Ovary (tissue), 9 donors: Measurements from ENCODE around the gene SCYL1. TPM values are rescaled to one million over a fixed set of nuclear protein-coding genes. Genes with fewer than 3 reads are reported as not detected.

Experiments
- DNase-seq, 5 donors: peaks; one replicate each; pipeline ENCODE4 v3.0.0-alpha.2; 2019 to 2020
- H3K27ac ChIP-seq, 2 donors: fragments of 200-600 bp; one replicate each; pipeline versions ENCODE4 v1.5.1 to v1.8.0; 2019 to 2022
- H3K27me3 ChIP-seq: fragments of 200-600 bp; one replicate; pipeline ENCODE4 v1.8.0; 2022
- H3K36me3 ChIP-seq: fragments of 200-600 bp; sonication (generic); one replicate; pipeline ENCODE4 v1.5.1; 2019
- H3K4me1 ChIP-seq: one replicate; pipeline ENCODE4 v1.8.1; 2013; ENCODE audit warnings: mild to moderate bottlenecking, moderate library complexity; ENCODE audit not compliant: insufficient read depth
- H3K4me3 ChIP-seq: fragments of 200-600 bp; sonication (generic); one replicate; pipeline ENCODE4 v1.5.1; 2017
- H3K9me3 ChIP-seq, 2 donors: fragments of 200-600 bp in 1 of 2; sonication (generic) in 1 of 2; one replicate each; pipeline versions ENCODE4 v1.5.1 to v1.8.1; 2013 to 2019; ENCODE audit warnings: mild to moderate bottlenecking in 1 of 2, moderate library complexity in 1 of 2
- CTCF ChIP-seq, 3 donors: fragments of 450-650 bp in 2 of 3; fragments of 200-600 bp in 1 of 3; IDR thresholded peaks; one replicate each; pipeline versions ENCODE4 v1.5.1 to v1.8.0; 2016 to 2022; ENCODE audit warnings: antibody characterized with exemption in 3 of 3, mild to moderate bottlenecking in 1 of 3
- EP300 ChIP-seq: sonication (generic); formaldehyde crosslinking; IDR thresholded peaks from one replicate; pipeline ENCODE4 v1.6.1; 2017; ENCODE audit warnings: antibody characterized with exemption
- POLR2A ChIP-seq: fragments of 450-650 bp; IDR thresholded peaks from one replicate; pipeline ENCODE4 v1.6.1; 2017; ENCODE audit warnings: antibody characterized with exemption, mild to moderate bottlenecking, moderate library complexity
- WGBS, 3 donors: extraction: QIAGEN DNeasy Blood & Tissue Kit in 1 of 3; methylation state at CpG; one replicate each; pipeline versions ENCODE4 v1.1.5 to v1.1.7; 2013 to 2017; 5-methylcytosine and 5-hydroxymethylcytosine counted together
- intact Hi-C, 4 donors: fragments of 100-400 bp; cut with DNase I; formaldehyde crosslinking; loops; one replicate each; pipeline versions ENCODE4 v1.11.0 to v1.15.1; 2022 to 2023
- polyA plus RNA-seq, 2 donors: library from polyadenylated mRNA; stranded (reverse); fragments of 200-250 nt in 1 of 2; fragments of 350-450 nt in 1 of 2; fragmentation: Illumina TruSeq in 1 of 2; extraction: RNeasy Lipid Tissue Mini Kit (QIAGEN cat#74804) in 1 of 2; gene quantifications; one replicate each; pipeline ENCODE4 v1.2.3, GENCODE V29; 2013 to 2014
- total RNA-seq, 7 donors: library from RNA; depleted of rRNA in 2 of 7; stranded (reverse); fragments of >200 nt in 2 of 7; fragmentation: NEBNext Ultra II Directional in 3 of 7; extraction: Animal tissue kit (Norgen Biotek cat#: 25700) in 3 of 7; gene quantifications; one replicate each; pipeline versions ENCODE4 v1.1.0 to v1.2.4, GENCODE V29; 2016 to 2023
- donor health status: DM: no; HTN: no; CAD: no; lungs with moderate emphysema.
- donor health status: DM: no; HTN: no; CAD: no.
- donor health status: Bipolar disorder and iron deficiency.
- donor health status: DM: yes; HTN: yes; CAD: no.
- donor health status: DM: no; HTN: no; CAD: no.
- donor health status: DM: yes; HTN: yes; CAD: no.

Gene SCYL1
- total and polyA plus RNA-seq, 9 donors = 11.7 to 118 (median 86.6) TPM

DNA sequence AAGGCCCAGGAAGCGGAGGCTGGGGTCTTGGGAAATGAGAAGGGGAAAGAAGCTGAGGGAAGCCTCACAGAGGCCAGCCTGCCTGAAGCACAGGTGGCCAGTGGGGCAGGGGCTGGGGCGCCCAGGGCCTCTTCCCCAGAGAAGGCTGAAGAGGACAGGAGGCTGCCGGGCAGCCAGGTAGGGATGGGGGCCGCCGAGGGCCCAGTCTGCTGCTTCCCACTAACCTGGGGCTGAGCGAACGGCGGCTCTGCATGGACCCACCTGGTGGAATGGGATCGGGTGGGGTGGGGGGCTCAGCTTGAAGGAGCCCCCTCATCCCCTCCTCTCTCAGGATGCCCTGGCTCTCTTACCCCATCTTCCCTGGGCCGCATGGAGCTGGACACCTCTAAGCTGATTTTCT is 58.7 kb downstream of the SCYL1 start:
- intact Hi-C loops = no loop called here
- Histone ChIP-seq H3K27ac (no peak overlapping the region), H3K36me3 (no peaks in the 10 kb centered on the region), H3K4me3 (no peak overlapping the region), H3K9me3 (no peaks in the 10 kb centered on the region), H3K4me1 (no peaks in the 10 kb centered on the region), H3K27me3 (no peaks in the 10 kb centered on the region)
- no peak for DNase-seq
- 90 to 94% (median 92%) methylated on average over 10 of the region's 10 CpGs for WGBS, 3 donors
- TF ChIP-seq EP300 (no peak), CTCF (IDR thresholded peaks at IDR 0.05) (no peak), POLR2A (no peak)

DNA sequence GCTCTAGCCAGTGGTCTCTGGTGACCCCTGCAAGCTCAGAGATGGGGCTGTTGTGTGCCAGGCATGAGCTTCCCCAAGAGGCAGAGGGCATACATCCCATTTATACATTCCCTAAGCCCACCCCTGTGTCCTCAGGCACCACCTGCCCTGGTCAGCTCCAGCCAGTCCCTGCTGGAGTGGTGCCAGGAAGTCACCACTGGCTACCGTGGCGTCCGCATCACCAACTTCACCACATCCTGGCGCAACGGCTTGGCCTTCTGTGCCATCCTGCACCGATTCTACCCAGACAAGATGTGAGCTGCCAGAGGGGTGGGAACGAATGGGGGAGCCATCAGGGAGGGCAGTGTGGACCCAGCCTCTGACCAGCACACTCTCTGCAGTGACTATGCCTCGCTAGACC is 59.2 kb downstream of the SCYL1 start:
- TF ChIP-seq POLR2A = no peak
- no peak for TF ChIP-seq CTCF (IDR thresholded peaks at IDR 0.05)
- TF ChIP-seq EP300 = no peak
- DNase-seq = peak in 1 of 5 donors; percentile 33
- Histone ChIP-seq H3K36me3 (no peaks in the 10 kb centered on the region), H3K4me3 (no peak overlapping the region), H3K9me3 (no peaks in the 10 kb centered on the region), H3K27me3 (no peaks in the 10 kb centered on the region), H3K4me1 (no peaks in the 10 kb centered on the region), H3K27ac (no peak overlapping the region)
- intact Hi-C loops = no loop called here
- WGBS, 3 donors = 85 to 92% (median 85%) methylated on average over 8 of the region's 8 CpGs

DNA sequence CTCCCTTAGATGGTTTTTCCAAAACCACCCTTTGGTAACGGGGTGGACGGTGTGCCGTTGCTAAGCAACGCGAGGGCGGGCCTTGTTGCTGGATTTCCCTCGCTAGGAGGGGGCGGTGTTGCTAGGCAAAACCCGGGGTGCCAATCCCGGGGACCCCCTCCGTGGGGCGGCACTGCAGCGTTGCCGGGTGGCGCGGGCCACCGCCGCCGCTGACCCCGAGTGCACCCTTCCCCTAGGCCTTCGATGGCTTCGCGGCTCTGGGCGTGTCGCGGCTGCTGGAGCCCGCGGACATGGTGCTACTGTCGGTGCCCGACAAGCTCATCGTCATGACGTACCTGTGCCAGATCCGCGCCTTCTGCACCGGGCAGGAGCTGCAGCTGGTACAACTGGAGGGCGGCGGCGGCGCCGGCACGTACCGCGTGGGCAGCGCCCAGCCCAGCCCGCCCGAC is 59.9 kb downstream of the SCYL1 start:
- intact Hi-C loops = no loop called here
- H3K27ac ChIP-seq = no peak overlapping the region

DNA sequence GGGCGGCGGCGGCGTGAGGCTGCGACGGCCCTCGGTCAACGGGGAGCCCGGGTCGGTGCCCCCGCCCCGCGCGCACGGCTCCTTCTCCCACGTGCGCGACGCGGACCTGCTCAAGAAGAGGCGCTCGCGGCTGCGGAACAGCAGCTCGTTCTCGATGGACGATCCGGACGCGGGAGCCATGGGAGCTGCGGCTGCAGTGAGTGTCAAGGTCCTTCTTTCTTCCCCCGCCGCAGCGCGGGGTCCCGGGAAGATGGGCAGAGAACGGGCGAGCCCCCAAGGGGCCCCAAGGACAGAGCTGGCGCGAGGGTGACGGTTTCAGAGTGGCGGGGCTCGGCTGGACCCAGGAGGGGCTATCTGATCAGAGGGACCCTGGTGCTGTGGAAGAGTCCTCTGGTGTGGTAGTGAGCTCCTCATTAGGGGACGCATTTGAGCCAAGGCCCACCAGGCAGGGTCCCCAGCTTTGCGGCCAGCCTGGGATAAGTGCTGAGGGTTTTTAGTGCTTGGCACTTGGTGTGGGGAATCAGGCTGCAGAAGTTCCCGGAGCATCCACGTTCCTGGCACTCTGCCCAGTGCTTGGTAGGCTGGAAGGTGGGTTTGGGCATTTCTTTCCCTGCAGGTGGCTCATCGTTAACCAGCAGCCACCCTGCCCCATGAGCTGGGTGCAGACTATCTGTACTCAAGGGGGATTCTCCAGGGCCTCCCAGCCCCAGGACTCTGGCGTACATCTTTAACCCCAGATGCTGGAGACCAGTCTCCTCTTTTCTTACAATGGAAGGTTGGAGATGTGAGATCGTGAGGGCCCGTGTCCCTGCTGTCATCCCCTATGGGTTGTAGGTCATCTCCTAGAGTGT is 60.7 kb downstream of the SCYL1 start:
- TF ChIP-seq CTCF (IDR thresholded peaks at IDR 0.05) (no peak), EP300 (no peak), POLR2A (no peak)

More for the DNA sequence above, 59.9 kb downstream of the SCYL1 start:
- WGBS, 3 donors = 56 to 76% (median 59%) methylated on average over 43 to 46 of the region's 46 CpGs
- Histone ChIP-seq H3K4me3 (no peak overlapping the region), H3K27me3 (no peaks in the 10 kb centered on the region), H3K36me3 (no peaks in the 10 kb centered on the region), H3K9me3 (no peaks in the 10 kb centered on the region), H3K4me1 (no peaks in the 10 kb centered on the region)
- DNase-seq = peak in 1 of 5 donors; percentile 33
- TF ChIP-seq POLR2A (no peak), EP300 (no peak), CTCF (IDR thresholded peaks at IDR 0.05) (no peak)

More for the DNA sequence above, 60.7 kb downstream of the SCYL1 start:
- Histone ChIP-seq H3K36me3 (no peaks in the 10 kb centered on the region), H3K4me1 (no peaks in the 10 kb centered on the region), H3K4me3 (no peak overlapping the region), H3K27me3 (no peaks in the 10 kb centered on the region), H3K9me3 (no peaks in the 10 kb centered on the region), H3K27ac (no peak overlapping the region)
- WGBS, 3 donors = 64 to 79% (median 79%) methylated on average over 39 to 51 of the region's 51 CpGs
- intact Hi-C loops = no loop called here
- peak in 1 of 5 donors; percentile 35 for DNase-seq
